ENCODE results near the gene KLK11.

- TF ChIP-seq SUZ12 (IDR thresholded peaks at IDR 0.05; ENCODE audit: extremely low read depth, insufficient read depth, insufficient read length) = no peak
- no peak for TF ChIP-seq YY1 (IDR thresholded peaks at IDR 0.05; ENCODE audit: insufficient read depth, insufficient read length)
- TF ChIP-seq ZNF274 (IDR thresholded peaks at IDR 0.05; ENCODE audit: low read depth, low read length) = no peak
Measured at GRCh38 chr19:51040151-51040550, 13.7 kb upstream of the KLK11 start.
